Stimulated activated naive CD8-positive, alpha-beta T cell treated with anti-CD3 and anti-CD28 coated beads, Interleukin-15, Interleukin-2, amounts not matched to agents 100 ng/mL and 50 ng/mL, for 24 hours (primary cell): ENCODE measurements around the gene IDH3A.

Source experiments
- H3K27ac Mint-ChIP-seq: one replicate; pipeline ENCODE4 v1.8.0; 2021; ENCODE audit warnings: mild to moderate bottlenecking, mixed read lengths
- H3K27me3 Mint-ChIP-seq: one replicate; pipeline ENCODE4 v1.8.0; 2021; ENCODE audit warnings: mixed read lengths
- H3K36me3 Mint-ChIP-seq: one replicate; pipeline ENCODE4 v1.8.0; 2021; ENCODE audit warnings: low read depth, mixed read lengths
- H3K4me1 Mint-ChIP-seq: one replicate; pipeline ENCODE4 v1.8.0; 2021; ENCODE audit warnings: low read depth, mixed read lengths
- H3K4me3 Mint-ChIP-seq: one replicate; pipeline ENCODE4 v1.8.0; 2021; ENCODE audit warnings: mild to moderate bottlenecking, mixed read lengths
- H3K9me3 Mint-ChIP-seq: one replicate; pipeline ENCODE4 v1.8.0; 2021; ENCODE audit warnings: mixed read lengths

The IDH3A gene

GRCh38 chr15:78209646-78210348, 60.6 kb downstream of the IDH3A start:
- no peaks in the 10 kb centered on the region for H3K4me1 Mint-ChIP-seq
- H3K36me3 Mint-ChIP-seq = no peaks in the 10 kb centered on the region
- H3K9me3 Mint-ChIP-seq = no peaks in the 10 kb centered on the region
- peaks cover 4% of the 10 kb centered on the region for H3K27me3 Mint-ChIP-seq
- no peak overlapping the region for H3K27ac Mint-ChIP-seq
- no peak overlapping the region for H3K4me3 Mint-ChIP-seq

GRCh38 chr15:78210349-78210717, 61.2 kb downstream of the IDH3A start:
- no peaks in the 10 kb centered on the region for H3K9me3 Mint-ChIP-seq
- H3K36me3 Mint-ChIP-seq = no peaks in the 10 kb centered on the region
- H3K4me3 Mint-ChIP-seq = no peak overlapping the region
- H3K4me1 Mint-ChIP-seq = no peaks in the 10 kb centered on the region
- no peak overlapping the region for H3K27ac Mint-ChIP-seq
- peaks cover 4% of the 10 kb centered on the region for H3K27me3 Mint-ChIP-seq

DNA sequence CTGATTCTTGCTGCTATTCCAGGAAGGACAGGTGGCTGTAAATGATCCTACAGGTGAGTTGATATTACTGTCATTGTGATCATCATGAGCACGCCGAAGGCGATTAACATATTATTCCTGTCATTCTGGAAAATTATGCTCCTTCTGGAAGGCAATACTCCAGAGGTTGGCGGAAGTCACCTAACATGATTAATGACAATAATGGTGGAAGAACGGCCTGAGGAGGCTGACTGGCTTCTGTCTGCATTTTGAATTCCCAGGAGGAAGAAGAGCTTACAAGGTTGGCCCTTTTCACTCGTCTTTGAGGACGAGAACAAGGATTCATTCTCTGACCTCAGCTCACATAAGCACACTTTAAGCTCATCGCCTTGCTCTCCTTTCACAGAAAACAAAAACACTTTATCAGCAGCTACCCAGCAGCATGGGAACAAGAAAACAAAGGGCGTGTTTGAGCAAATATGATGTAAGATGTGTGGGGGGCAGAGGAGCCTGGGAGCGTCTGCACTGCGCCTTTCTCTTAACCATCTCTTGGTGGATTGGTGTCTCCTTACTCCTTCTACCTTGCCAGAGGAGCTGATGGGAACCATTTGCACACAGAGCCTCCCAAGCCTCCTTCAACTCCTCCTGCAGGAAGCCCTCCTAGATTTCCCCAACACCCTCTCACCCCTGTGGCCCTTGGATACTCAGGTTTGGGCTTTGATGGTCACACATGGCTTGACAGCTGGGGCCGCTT, 62.2 kb downstream of the IDH3A start:
- H3K4me3 Mint-ChIP-seq = no peak overlapping the region
- no peaks in the 10 kb centered on the region for H3K36me3 Mint-ChIP-seq
- H3K9me3 Mint-ChIP-seq = no peaks in the 10 kb centered on the region

GRCh38 chr15:78212008-78212407, 62.8 kb downstream of the IDH3A start:
- H3K27ac Mint-ChIP-seq = no peak overlapping the region
- H3K4me1 Mint-ChIP-seq = no peaks in the 10 kb centered on the region
- no peaks in the 10 kb centered on the region for H3K9me3 Mint-ChIP-seq
- H3K4me3 Mint-ChIP-seq = no peak overlapping the region
- H3K27me3 Mint-ChIP-seq = peaks cover 4% of the 10 kb centered on the region
- no peaks in the 10 kb centered on the region for H3K36me3 Mint-ChIP-seq

More for the DNA sequence above, 62.2 kb downstream of the IDH3A start:
- Mint-ChIP-seq H3K4me1 (no peaks in the 10 kb centered on the region), H3K27ac (no peak overlapping the region), H3K27me3 (peaks cover 4% of the 10 kb centered on the region)

DNA sequence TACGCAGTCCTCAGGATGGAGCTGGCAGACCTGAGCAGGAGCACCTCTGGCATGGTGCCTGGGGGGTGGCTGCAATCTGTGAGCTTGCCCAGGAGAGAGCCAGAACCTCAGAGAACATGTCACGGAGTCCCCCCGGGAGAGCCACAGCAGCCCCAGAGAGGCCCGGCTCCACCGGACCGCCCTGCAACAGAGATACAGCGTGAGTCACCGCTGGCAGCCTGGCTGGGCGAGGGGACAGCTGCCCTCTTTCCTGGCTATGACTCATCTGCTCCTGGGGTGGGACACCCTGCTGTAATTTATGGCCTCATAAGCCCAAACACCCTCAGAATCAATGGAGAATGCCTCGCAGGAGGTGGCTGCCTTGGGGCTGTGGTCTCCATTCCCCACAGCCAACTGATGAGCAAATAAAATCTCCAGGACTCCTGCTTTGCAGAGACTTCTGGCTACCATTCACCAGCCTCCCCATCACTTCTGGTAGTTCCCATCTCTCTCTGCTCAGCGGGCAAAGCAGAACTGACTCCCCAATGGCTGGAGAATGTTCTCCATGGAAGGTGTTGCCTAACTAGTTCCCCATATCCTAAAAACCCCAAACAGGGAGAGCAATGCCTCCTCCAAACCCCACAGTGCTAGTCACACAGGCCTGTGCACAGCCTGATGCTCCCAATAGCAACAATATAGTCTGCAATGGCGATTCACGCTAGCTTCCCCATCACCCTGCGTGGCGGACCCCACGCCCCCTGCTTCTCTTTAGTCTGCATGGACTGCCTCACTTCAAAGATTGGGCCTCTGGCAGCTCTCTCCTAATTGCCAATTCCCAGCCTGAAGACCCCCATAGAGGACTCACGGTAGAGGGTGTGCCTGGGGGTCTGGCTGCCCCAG, 63.6 kb downstream of the IDH3A start:
- Mint-ChIP-seq H3K27ac (no peak overlapping the region), H3K9me3 (no peaks in the 10 kb centered on the region)

DNA sequence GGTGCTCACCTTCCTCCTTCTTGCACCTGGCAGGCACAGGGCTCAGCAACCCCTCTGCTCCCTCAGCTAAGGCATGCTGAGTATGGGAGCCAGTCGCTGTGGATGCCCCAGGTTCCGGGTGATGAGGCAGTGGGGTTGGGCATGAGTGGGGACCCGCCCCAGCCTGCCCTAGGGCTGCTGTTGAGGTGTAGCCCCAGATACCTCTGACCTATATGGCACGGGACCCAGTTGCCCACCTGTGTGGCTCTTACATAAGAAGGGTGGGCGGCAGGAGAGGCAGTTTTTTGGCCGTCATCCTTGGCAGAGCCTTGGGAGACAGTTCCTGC, 64.2 kb downstream of the IDH3A start:
- H3K27me3 Mint-ChIP-seq = peaks cover 4% of the 10 kb centered on the region
- no peak overlapping the region for H3K27ac Mint-ChIP-seq
- no peaks in the 10 kb centered on the region for H3K4me1 Mint-ChIP-seq
- no peaks in the 10 kb centered on the region for H3K36me3 Mint-ChIP-seq
- H3K4me3 Mint-ChIP-seq = no peak overlapping the region
- H3K9me3 Mint-ChIP-seq = no peaks in the 10 kb centered on the region

More for the DNA sequence above, 63.6 kb downstream of the IDH3A start:
- Mint-ChIP-seq H3K36me3 (no peaks in the 10 kb centered on the region), H3K4me3 (no peak overlapping the region), H3K4me1 (no peaks in the 10 kb centered on the region), H3K27me3 (peaks cover 4% of the 10 kb centered on the region)

GRCh38 chr15:78213956-78214355, 64.8 kb downstream of the IDH3A start:
- H3K27me3 Mint-ChIP-seq = peaks cover 4% of the 10 kb centered on the region
- H3K4me1 Mint-ChIP-seq = no peaks in the 10 kb centered on the region
- H3K36me3 Mint-ChIP-seq = no peaks in the 10 kb centered on the region
- no peak overlapping the region for H3K27ac Mint-ChIP-seq
- no peak overlapping the region for H3K4me3 Mint-ChIP-seq
- H3K9me3 Mint-ChIP-seq = no peaks in the 10 kb centered on the region

GRCh38 chr15:78216276-78217104, 67.3 kb downstream of the IDH3A start:
- no peak overlapping the region for H3K4me3 Mint-ChIP-seq
- H3K27me3 Mint-ChIP-seq = peaks cover 4% of the 10 kb centered on the region
- no peaks in the 10 kb centered on the region for H3K9me3 Mint-ChIP-seq
- H3K27ac Mint-ChIP-seq = no peak overlapping the region
- H3K4me1 Mint-ChIP-seq = no peaks in the 10 kb centered on the region
- H3K36me3 Mint-ChIP-seq = no peaks in the 10 kb centered on the region

DNA sequence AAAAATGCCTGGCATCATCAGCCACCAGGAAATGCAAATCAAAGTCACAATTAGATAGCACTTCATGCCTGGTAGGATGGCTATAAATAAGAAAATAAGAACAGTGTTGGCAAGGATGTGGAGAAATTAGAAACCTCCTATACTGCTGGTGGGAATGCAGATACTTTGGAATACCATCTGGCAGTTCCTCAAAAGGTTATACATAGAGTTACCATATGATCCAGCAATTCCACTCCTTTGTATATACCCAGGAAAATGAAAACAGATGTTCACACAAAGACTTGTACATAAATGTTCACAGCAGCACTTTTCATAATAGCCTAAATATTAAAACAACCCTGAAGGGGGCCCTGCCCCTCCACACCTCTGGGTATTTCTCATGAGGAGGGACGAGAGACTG, 71.6 kb downstream of the IDH3A start:
- Mint-ChIP-seq H3K27ac (no peak overlapping the region), H3K27me3 (no peaks in the 10 kb centered on the region), H3K9me3 (no peaks in the 10 kb centered on the region), H3K4me3 (no peak overlapping the region), H3K36me3 (no peaks in the 10 kb centered on the region), H3K4me1 (peaks cover 6% of the 10 kb centered on the region)
